Measurements from ENCODE around the gene MTCL1.
"Not testable (repeated sequence)": the region's sequence is repeated elsewhere in the genome, so short reads cannot be mapped to it uniquely, and the experiment has no call there.

Gene MTCL1

GRCh38 chr18:8741532-8741931, 36.2 kb downstream of the MTCL1 start:
- DNase-seq (ENCODE audit: low read depth in 4 of 4, low spot score in 1 of 4) = no peak

GRCh38 chr18:8742387-8743361, 37.3 kb downstream of the MTCL1 start:
- no peak for DNase-seq (ENCODE audit: low read depth in 4 of 4, low spot score in 1 of 4)

GRCh38 chr18:8744038-8744437, 38.7 kb downstream of the MTCL1 start:
- DNase-seq (ENCODE audit: low read depth in 4 of 4, low spot score in 1 of 4) = no peak

GRCh38 chr18:8744656-8745055, 39.3 kb downstream of the MTCL1 start:
- no peak for DNase-seq (ENCODE audit: low read depth in 4 of 4, low spot score in 1 of 4)

GRCh38 chr18:8745355-8746014, 40.1 kb downstream of the MTCL1 start:
- no peak for DNase-seq (ENCODE audit: low read depth in 4 of 4, low spot score in 1 of 4)

- DNase-seq (ENCODE audit: low read depth in 4 of 4, low spot score in 1 of 4) = no peak
Observed at GRCh38 chr18:8747440-8747937, 42.1 kb downstream of the MTCL1 start.

- DNase-seq (ENCODE audit: low read depth in 4 of 4, low spot score in 1 of 4) = no peak
Observed at GRCh38 chr18:8749492-8749891, 44.1 kb downstream of the MTCL1 start.

GRCh38 chr18:8750954-8751415, 45.6 kb downstream of the MTCL1 start:
- DNase-seq (ENCODE audit: low read depth in 4 of 4, low spot score in 1 of 4) = no peak

GRCh38 chr18:8751692-8752091, 46.3 kb downstream of the MTCL1 start:
- no peak for DNase-seq (ENCODE audit: low read depth in 4 of 4, low spot score in 1 of 4)

- DNase-seq (ENCODE audit: low read depth in 4 of 4, low spot score in 1 of 4) = no peak
Observed at GRCh38 chr18:8752329-8752728, 47.0 kb downstream of the MTCL1 start.

GRCh38 chr18:8754995-8755960, 49.9 kb downstream of the MTCL1 start:
- peak in 1 of 4 experiments; percentile 4 for DNase-seq (ENCODE audit: low read depth in 4 of 4, low spot score in 1 of 4)

- DNase-seq (ENCODE audit: low read depth in 4 of 4, low spot score in 1 of 4) = no peak
Observed at GRCh38 chr18:8756571-8756970, 51.2 kb downstream of the MTCL1 start.

GRCh38 chr18:8757396-8757997, 52.1 kb downstream of the MTCL1 start:
- DNase-seq (ENCODE audit: low read depth in 4 of 4, low spot score in 1 of 4) = no peak

GRCh38 chr18:8758466-8758865, 53.1 kb downstream of the MTCL1 start:
- no peak for DNase-seq (ENCODE audit: low read depth in 4 of 4, low spot score in 1 of 4)

- no peak for DNase-seq (ENCODE audit: low read depth in 4 of 4, low spot score in 1 of 4)
Observed at GRCh38 chr18:8760984-8761383, 55.6 kb downstream of the MTCL1 start.

- not testable (repeated sequence) for DNase-seq (ENCODE audit: low read depth in 4 of 4, low spot score in 1 of 4)
Observed at GRCh38 chr18:8761535-8761934, 56.2 kb downstream of the MTCL1 start.

- DNase-seq (ENCODE audit: low read depth in 4 of 4, low spot score in 1 of 4) = no peak
Observed at GRCh38 chr18:8762968-8763367, 57.6 kb downstream of the MTCL1 start.

GRCh38 chr18:8763611-8764010, 58.3 kb downstream of the MTCL1 start:
- no peak for DNase-seq (ENCODE audit: low read depth in 4 of 4, low spot score in 1 of 4)

- DNase-seq (ENCODE audit: low read depth in 4 of 4, low spot score in 1 of 4) = no peak
Observed at GRCh38 chr18:8765783-8766463, 60.6 kb downstream of the MTCL1 start.
